ENCODE data around the gene DTYMK. TPM values are rescaled to one million over a fixed set of nuclear protein-coding genes. Genes with fewer than 3 reads are reported as not detected.

Gene DTYMK
- polyA plus RNA-seq, 1 of the 3 experiments (the other 2 are of a cell fraction) = 51.1 TPM

DNA sequence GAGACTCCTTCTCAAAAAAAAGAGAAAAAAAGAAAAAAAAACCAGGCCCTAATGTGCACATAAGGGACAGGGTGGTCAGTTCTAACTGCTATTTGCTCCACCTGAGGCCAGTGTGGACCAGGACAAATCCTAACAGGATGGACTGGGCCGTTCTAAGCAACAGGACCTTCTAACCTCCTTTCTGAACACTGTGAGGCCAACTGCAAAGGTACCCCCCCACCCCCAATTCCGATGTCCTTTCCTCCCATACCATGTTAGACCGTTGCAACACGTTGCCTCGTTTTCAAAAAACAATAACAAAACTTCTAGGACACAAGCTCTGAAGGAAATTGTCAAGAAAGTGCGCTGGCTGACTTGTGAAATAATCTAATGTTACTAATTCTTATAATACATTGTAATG, 50.9 kb downstream of the DTYMK start:
- H3K27ac ChIP-seq (ENCODE audit: low read depth in 2 of 2, low read length in 1 of 2) = peak overlapping the region in 1 of 2 experiments; percentile 50; a peak in 1 of 4 replicates
- no peaks in the 10 kb centered on the region for H3K9me3 ChIP-seq
- H3K4me1 ChIP-seq (ENCODE audit: control insufficient read depth in 1 of 2, insufficient read depth in 2 of 2, low read depth in 1 of 2, low read length in 1 of 2) = peaks cover 3 to 20% of the 10 kb centered on the region in 2 experiments
- H3K4me2 ChIP-seq = peak overlapping the region; percentile 98
- H3K27me3 ChIP-seq (ENCODE audit: insufficient read depth) = no peaks in the 10 kb centered on the region
- ChIA-PET POLR2A (no interaction called here), CTCF (interaction anchor here (0.6 to 1.0 kb wide), 3 partner anchors 23 to 1148 kb away, joined by 3 read pairs; no protein-coding TSS in a partner anchor)
- H3K9me2 ChIP-seq = no peaks in the 10 kb centered on the region
- peaks cover 4% of the 10 kb centered on the region for H3F3A ChIP-seq (replicated peaks; ENCODE audit: insufficient read depth)
- no peak for DNase-seq
- peak overlapping the region; percentile 78; the same call in 1 of the 2 replicates for H3K9ac ChIP-seq
- TF ChIP-seq TAF1 (IDR thresholded peaks at IDR 0.05; ENCODE audit: borderline replicate concordance, low read depth, low read length) (no peak), GABPA (IDR thresholded peaks at IDR 0.05; ENCODE audit: low read depth) (no peak), JUND (IDR thresholded peaks at IDR 0.05) (no peak), MXI1 (IDR thresholded peaks at IDR 0.05; ENCODE audit: low read depth, low read length) (no peak), NRF1 (IDR thresholded peaks at IDR 0.05; ENCODE audit: low read depth, low read length) (no peak), SIN3A (IDR thresholded peaks at IDR 0.05; ENCODE audit: borderline replicate concordance, low read depth, low read length) (no peak), YY1 (IDR thresholded peaks at IDR 0.05; ENCODE audit: low read depth) (no peak), ELF1 (IDR thresholded peaks at IDR 0.05) (no peak), POLR2AphosphoS5 (IDR thresholded peaks at IDR 0.05; ENCODE audit: low read depth, low read length) (no peak), RFX5 (IDR thresholded peaks at IDR 0.05; ENCODE audit: low read length) (no peak), FOSL2 (IDR thresholded peaks at IDR 0.05; ENCODE audit: borderline replicate concordance, low read depth) (no peak), MEF2A (IDR thresholded peaks at IDR 0.05; ENCODE audit: borderline replicate concordance, low read depth) (no peak), TEAD4 (IDR thresholded peaks at IDR 0.05; ENCODE audit: borderline replicate concordance, insufficient read depth) (no peak), RCOR1 (IDR thresholded peaks at IDR 0.05; ENCODE audit: low read length) (no peak)
- TF ChIP-seq, protein P1, sequence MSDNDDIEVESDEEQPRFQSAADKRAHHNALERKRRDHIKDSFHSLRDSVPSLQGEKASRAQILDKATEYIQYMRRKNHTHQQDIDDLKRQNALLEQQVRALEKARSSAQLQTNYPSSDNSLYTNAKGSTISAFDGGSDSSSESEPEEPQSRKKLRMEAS (IDR thresholded peaks at IDR 0.05; ENCODE audit: low read depth) = no peak
- TF ChIP-seq, protein P2, sequence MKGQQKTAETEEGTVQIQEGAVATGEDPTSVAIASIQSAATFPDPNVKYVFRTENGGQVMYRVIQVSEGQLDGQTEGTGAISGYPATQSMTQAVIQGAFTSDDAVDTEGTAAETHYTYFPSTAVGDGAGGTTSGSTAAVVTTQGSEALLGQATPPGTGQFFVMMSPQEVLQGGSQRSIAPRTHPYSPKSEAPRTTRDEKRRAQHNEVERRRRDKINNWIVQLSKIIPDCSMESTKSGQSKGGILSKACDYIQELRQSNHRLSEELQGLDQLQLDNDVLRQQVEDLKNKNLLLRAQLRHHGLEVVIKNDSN (IDR thresholded peaks at IDR 0.05; ENCODE audit: borderline replicate concordance, low read depth) = no peak
- TF ChIP-seq, protein P3, sequence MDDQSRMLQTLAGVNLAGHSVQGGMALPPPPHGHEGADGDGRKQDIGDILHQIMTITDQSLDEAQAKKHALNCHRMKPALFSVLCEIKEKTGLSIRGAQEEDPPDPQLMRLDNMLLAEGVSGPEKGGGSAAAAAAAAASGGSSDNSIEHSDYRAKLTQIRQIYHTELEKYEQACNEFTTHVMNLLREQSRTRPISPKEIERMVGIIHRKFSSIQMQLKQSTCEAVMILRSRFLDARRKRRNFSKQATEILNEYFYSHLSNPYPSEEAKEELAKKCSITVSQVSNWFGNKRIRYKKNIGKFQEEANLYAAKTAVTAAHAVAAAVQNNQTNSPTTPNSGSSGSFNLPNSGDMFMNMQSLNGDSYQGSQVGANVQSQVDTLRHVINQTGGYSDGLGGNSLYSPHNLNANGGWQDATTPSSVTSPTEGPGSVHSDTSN (IDR thresholded peaks at IDR 0.05) = no peak
- TF ChIP-seq, protein P4, sequence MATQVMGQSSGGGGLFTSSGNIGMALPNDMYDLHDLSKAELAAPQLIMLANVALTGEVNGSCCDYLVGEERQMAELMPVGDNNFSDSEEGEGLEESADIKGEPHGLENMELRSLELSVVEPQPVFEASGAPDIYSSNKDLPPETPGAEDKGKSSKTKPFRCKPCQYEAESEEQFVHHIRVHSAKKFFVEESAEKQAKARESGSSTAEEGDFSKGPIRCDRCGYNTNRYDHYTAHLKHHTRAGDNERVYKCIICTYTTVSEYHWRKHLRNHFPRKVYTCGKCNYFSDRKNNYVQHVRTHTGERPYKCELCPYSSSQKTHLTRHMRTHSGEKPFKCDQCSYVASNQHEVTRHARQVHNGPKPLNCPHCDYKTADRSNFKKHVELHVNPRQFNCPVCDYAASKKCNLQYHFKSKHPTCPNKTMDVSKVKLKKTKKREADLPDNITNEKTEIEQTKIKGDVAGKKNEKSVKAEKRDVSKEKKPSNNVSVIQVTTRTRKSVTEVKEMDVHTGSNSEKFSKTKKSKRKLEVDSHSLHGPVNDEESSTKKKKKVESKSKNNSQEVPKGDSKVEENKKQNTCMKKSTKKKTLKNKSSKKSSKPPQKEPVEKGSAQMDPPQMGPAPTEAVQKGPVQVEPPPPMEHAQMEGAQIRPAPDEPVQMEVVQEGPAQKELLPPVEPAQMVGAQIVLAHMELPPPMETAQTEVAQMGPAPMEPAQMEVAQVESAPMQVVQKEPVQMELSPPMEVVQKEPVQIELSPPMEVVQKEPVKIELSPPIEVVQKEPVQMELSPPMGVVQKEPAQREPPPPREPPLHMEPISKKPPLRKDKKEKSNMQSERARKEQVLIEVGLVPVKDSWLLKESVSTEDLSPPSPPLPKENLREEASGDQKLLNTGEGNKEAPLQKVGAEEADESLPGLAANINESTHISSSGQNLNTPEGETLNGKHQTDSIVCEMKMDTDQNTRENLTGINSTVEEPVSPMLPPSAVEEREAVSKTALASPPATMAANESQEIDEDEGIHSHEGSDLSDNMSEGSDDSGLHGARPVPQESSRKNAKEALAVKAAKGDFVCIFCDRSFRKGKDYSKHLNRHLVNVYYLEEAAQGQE (IDR thresholded peaks at IDR 0.05; ENCODE audit: low read depth, low read length) = no peak
- H3K36me3 ChIP-seq (replicated peaks in 1 of 2; ENCODE audit: control insufficient read depth in 1 of 2, insufficient read depth in 2 of 2, low read length in 1 of 2) = peaks cover 23 to 36% of the 10 kb centered on the region in 2 experiments
- no peak overlapping the region for H2AFZ ChIP-seq (ENCODE audit: low read depth)
- H3K4me3 ChIP-seq (ENCODE audit: low read depth in 2 of 2, low read length in 1 of 2) = peak overlapping the region; percentile 92 to 96
- peaks cover 90% of the 10 kb centered on the region for H3K79me2 ChIP-seq (ENCODE audit: insufficient read depth)
- 31% methylated on average over 6 of the region's 6 CpGs for WGBS (ENCODE audit: low lambda C conversion rate)
- peaks cover 46% of the 10 kb centered on the region for H4K20me1 ChIP-seq (ENCODE audit: insufficient read depth)
